Stimulated activated CD4-positive, alpha-beta T cell treated with anti-CD3 and anti-CD28 coated beads, Interleukin-2, amount 100 ng/mL, for 48 hours (primary cell): Measurements from ENCODE around the gene KDM2A.

ENCODE experiments used
- DNase-seq, 2 donors: peaks; one replicate each; pipeline ENCODE4 v3.0.0-alpha.2; 2020

Gene KDM2A

GRCh38 chr11:67304511-67305113, 185.5 kb downstream of the KDM2A start:
- DNase-seq = no peak

DNA sequence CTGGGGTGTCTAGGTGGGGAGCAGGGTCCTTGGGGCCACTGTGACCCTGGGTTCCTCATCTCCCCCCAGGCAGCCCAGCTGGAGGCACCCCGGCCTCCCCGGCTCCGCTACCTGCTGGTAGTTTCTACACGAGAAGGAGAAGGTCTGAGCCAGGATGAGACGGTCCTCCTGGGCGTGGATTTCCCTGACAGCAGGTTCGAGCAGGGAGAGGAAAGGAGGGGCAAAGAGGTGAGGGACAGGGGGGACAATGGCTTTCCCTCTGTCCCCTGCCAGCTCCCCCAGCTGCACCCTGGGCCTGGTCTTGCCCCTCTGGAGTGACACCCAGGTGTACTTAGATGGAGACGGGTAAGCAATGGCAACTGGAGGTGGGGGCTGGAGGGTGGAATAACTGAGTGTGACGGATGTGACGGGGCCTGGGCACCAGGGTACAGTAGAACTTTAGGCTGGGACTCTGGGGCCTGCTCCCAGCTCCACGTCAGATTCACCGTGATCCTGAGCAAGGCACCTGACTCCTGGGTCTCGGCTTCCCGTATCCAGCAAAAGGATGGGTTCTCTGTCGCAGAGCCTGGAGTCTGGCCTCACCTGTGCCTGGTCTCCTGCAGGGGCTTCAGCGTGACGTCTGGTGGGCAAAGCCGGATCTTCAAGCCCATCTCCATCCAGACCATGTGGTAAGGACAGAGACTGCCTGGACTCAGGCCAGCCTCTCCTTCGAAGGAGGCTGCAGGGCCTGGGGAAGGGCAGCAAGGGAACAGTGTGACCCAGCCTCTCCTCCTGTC, 187.9 kb downstream of the KDM2A start:
- DNase-seq = no peak

- no peak for DNase-seq
Observed at GRCh38 chr11:67307545-67308001, 188.5 kb downstream of the KDM2A start.
